ENCODE results near the gene CEND1. TPM values are rescaled to one million over a fixed set of nuclear protein-coding genes. Genes with fewer than 3 reads are reported as not detected.

CEND1 gene
- total RNA-seq, 1 donor from 2014 or later: 0.27 TPM

DNA sequence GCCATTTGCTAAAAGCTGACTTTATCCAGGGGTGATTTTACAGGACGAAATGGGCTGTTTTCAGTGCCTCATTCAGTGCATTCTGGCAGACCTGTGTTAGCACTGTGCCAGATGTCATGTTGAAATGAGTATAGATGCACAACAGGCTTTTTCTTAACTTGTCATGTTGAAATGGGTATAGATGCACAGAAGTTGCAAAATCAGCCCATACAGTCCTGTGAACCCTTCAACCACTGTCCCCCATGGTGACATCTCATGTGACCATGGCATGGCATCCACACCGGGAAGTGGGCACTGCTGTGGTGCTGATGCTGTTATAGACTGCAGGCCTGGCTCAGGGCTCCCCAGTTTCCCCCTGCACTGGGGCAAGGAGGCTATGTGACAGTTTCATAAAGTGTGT is 40.2 kb downstream of the CEND1 start:
- DNase-seq: no peak
- H3K9me3 Mint-ChIP-seq: no peaks in the 10 kb centered on the region
- H3K27me3 Mint-ChIP-seq: no peaks in the 10 kb centered on the region
- peaks cover 26% of the 10 kb centered on the region for H3K4me1 Mint-ChIP-seq
- TF ChIP-seq, protein P1, sequence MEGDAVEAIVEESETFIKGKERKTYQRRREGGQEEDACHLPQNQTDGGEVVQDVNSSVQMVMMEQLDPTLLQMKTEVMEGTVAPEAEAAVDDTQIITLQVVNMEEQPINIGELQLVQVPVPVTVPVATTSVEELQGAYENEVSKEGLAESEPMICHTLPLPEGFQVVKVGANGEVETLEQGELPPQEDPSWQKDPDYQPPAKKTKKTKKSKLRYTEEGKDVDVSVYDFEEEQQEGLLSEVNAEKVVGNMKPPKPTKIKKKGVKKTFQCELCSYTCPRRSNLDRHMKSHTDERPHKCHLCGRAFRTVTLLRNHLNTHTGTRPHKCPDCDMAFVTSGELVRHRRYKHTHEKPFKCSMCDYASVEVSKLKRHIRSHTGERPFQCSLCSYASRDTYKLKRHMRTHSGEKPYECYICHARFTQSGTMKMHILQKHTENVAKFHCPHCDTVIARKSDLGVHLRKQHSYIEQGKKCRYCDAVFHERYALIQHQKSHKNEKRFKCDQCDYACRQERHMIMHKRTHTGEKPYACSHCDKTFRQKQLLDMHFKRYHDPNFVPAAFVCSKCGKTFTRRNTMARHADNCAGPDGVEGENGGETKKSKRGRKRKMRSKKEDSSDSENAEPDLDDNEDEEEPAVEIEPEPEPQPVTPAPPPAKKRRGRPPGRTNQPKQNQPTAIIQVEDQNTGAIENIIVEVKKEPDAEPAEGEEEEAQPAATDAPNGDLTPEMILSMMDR (IDR thresholded peaks at IDR 0.05): no peak
- peak overlapping the region; percentile 44 for H3K4me3 Mint-ChIP-seq
- CTCF ChIA-PET: no interaction called here
- H3K27ac Mint-ChIP-seq: peak overlapping the region; percentile 50
- POLR2A ChIA-PET: interaction anchor here (0.7 to 2.2 kb wide), 5 partner anchors 8 to 212 kb away, joined by 3 to 16 read pairs (median 9); partner anchors contain the start of genes DEAF1 and LRRC56
- intact Hi-C loops (cut with micrococcal nuclease): no loop called here
- peaks cover 8% of the 10 kb centered on the region for H3K36me3 Mint-ChIP-seq (ENCODE audit: low read depth)
- no peak for ATAC-seq (ENCODE audit: low read depth)

DNA sequence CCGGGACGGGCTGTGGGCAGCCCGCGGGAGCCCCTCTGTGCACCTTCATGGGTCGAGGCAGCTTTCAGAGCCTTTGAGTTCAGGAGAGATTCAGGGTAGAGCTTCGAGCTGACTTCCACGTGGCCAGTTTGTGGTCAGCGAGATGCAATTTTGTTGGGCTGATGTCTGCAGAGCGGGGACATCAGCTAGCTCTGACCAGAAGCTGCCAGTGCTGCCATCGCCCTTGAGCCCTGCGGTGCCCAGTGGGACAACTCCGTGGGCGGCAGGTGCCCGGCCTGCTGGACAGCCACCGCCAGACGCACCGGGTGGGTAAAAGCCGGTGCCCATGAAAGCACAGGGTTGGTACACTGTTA is 41.9 kb downstream of the CEND1 start:
- peaks cover 8% of the 10 kb centered on the region for H3K36me3 Mint-ChIP-seq (ENCODE audit: low read depth)
- TF ChIP-seq, protein P1 (IDR thresholded peaks at IDR 0.05): no peak
- ChIA-PET CTCF (interaction anchor here (1.3 to 2.6 kb wide), 3 partner anchors 17 to 52 kb away, joined by 3 to 8 read pairs (median 7); partner anchors contain the start of genes DEAF1 and TMEM80), POLR2A (interaction anchor here (0.6 to 2.7 kb wide), 11 partner anchors 11 to 404 kb away, joined by 3 to 26 read pairs (median 5); partner anchors contain the start of genes DEAF1, IRF7, PHRF1 and PIDD1)
- H3K9me3 Mint-ChIP-seq: no peaks in the 10 kb centered on the region
- H3K4me1 Mint-ChIP-seq: peaks cover 26% of the 10 kb centered on the region
- no peaks in the 10 kb centered on the region for H3K27me3 Mint-ChIP-seq
- no peak for DNase-seq
- H3K27ac Mint-ChIP-seq: peak overlapping the region; percentile 82
- H3K4me3 Mint-ChIP-seq: peak overlapping the region; percentile 86
- intact Hi-C loops (cut with micrococcal nuclease): no loop called here
- peak; percentile 3 for ATAC-seq (ENCODE audit: low read depth)

DNA sequence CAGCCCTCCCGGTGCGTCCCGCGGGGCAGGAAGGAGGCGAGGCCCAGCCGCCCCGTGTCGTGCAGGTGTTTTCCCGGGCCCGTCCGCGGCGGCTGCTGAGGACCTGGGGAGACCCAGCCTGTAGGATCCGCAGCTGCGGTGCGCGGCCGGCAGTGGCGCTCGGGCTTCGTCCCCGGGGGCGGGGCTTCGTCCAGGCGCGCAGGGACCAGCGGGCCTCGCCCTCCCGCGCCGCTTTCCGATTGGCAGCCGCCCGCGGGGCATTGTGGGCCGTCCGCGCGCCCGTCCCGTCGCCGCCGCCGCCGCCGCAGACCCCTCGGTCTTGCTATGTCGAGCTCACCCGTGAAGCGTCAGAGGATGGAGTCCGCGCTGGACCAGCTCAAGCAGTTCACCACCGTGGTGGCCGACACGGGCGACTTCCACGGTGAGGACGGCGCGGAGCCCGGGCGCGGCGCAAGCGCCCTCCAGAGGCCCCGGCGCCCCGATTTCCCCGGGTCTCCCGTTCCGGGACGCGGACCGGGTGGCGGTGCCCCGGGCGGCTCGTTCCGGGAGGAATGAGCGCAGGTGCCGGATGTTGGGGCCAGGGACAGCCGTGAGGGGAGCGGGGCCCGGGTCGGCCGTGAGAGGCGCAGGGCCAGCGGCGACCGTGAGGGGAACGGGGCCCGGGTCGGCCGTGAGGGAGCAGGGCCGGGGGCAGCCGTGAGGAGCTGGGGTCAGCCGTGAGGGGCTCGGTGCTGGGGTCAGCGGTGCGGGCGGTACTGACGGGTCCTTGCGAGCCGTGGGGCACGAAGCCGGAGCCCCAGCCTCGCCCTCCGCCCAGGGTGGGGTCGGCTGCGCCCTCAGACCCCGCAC is 42.5 kb downstream of the CEND1 start, which contains the start of gene TALDO1:
TALDO1 (plus strand) TSS at position 307 of the 849 bp plus-strand sequence; CDS start at position 325, 18 bp downstream.
- H3K36me3 Mint-ChIP-seq (ENCODE audit: low read depth): peaks cover 2% of the 10 kb centered on the region
- intact Hi-C loops (cut with micrococcal nuclease): loop anchor here (1.0 to 2.0 kb wide), 5 partner anchors 18 to 52 kb away; partner anchors contain the start of genes DEAF1, GATD1 and TMEM80
- H3K27me3 Mint-ChIP-seq: no peaks in the 10 kb centered on the region
- H3K27ac Mint-ChIP-seq: peak within 1 kb of the TSS; percentile 82
- peaks cover 24% of the 10 kb centered on the region for H3K4me1 Mint-ChIP-seq
- ChIA-PET POLR2A (interaction anchor here (0.6 to 2.7 kb wide), 18 partner anchors 10 to 1195 kb away, joined by 3 to 26 read pairs (median 4); partner anchors contain the start of genes DEAF1, GATD1, HRAS and IRF7), CTCF (interaction anchor here (0.7 to 2.6 kb wide), 3 partner anchors 11 to 52 kb away, joined by 4 to 8 read pairs (median 7); partner anchors contain the start of genes DEAF1 and TMEM80)
- TF ChIP-seq, protein P1 (IDR thresholded peaks at IDR 0.05): no peak
- H3K4me3 Mint-ChIP-seq: peak within 1 kb of the TSS; percentile 86
- DNase-seq (peak; percentile 91), ATAC-seq (ENCODE audit: low read depth) (peak; percentile 91)
- H3K9me3 Mint-ChIP-seq: no peaks in the 10 kb centered on the region

DNA sequence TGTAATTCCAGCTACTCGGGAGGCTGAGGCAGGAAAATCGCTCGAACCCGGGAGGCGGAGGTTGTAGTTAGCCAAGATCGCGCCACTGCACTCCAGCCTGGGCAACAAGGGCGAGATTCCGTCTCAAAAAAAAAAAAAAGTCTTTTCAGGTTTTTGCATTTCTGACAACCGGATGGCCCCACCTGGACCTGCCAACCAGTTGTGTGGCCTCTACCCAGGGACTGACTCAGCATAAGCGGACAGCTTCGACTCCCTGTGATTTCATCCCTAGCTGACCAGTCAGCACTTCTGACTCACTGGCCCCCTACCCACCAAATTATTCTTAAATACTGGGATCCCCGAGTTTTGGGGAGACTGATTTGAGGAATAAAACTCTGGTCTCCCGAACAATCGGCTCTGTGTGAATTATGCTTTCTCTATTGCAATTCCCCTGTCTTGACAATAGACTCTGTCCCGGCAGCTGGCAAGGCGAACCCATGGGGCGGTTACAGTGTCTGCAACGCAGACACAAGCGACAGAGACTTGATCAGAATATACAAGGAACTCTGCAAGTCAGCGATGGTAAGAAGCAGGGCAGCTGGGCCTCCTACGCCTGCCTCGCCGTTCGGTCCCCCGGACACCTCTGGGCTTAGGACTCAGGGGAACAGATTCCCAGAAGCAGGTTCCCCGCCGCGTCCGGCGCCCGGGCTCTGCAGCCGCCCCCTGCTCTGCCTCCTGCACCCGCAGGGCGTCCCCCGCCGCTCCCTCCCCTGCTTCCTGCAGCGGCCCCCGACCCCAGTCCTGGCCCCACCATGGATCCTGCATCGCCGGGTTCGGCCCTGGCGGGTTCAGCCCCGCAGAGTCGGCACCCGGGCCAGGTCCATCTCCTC is 43.4 kb downstream of the CEND1 start:
- Mint-ChIP-seq H3K27me3 (no peaks in the 10 kb centered on the region), H3K27ac (peak overlapping the region; percentile 59), H3K36me3 (ENCODE audit: low read depth) (no peaks in the 10 kb centered on the region), H3K4me1 (peaks cover 22% of the 10 kb centered on the region), H3K4me3 (peak overlapping the region; percentile 76), H3K9me3 (no peaks in the 10 kb centered on the region)
- TF ChIP-seq, protein P1 (IDR thresholded peaks at IDR 0.05): no peak
- POLR2A ChIA-PET: interaction anchor here (0.6 to 2.7 kb wide), 12 partner anchors 20 to 1196 kb away, joined by 3 to 26 read pairs (median 4); partner anchors contain the start of genes DEAF1, GATD1, HRAS and IRF7
- intact Hi-C loops (cut with micrococcal nuclease): loop anchor here (1.0 to 2.0 kb wide), 5 partner anchors 18 to 51 kb away; partner anchors contain the start of genes DEAF1, GATD1 and TMEM80
- CTCF ChIA-PET: interaction anchor here (0.7 to 2.6 kb wide), 2 partner anchors 12 to 51 kb away, joined by 4 to 8 read pairs; partner anchors contain the start of genes DEAF1 and TMEM80
- DNase-seq (no peak), ATAC-seq (ENCODE audit: low read depth) (peak; percentile 6)
